ENCODE data around the gene PTK6.

PTK6 gene

GRCh38 chr20:63536997-63537524 is at the start of gene PTK6:
Gene PTK6, minus strand, starts transcription at chr20:63537376. Its CDS starts 62 bp downstream, at chr20:63537314.
- Histone ChIP-seq H3K4me3 (peak within 1 kb of the TSS; percentile 72), H3K36me3 (ENCODE audit: insufficient read depth, low read length) (no peaks in the 10 kb centered on the region), H3K9ac (ENCODE audit: insufficient read length) (no peak within 1 kb of the TSS), H3K9me3 (ENCODE audit: low read depth, low read length) (no peaks in the 10 kb centered on the region), H3K27ac (no peak within 1 kb of the TSS)
- TF ChIP-seq POLR2AphosphoS5 (IDR thresholded peaks at IDR 0.05; ENCODE audit: borderline replicate concordance, low read depth, low read length) (no peak), FOXP2 (optimal IDR thresholded peaks at IDR 0.05; ENCODE audit: control extremely low read depth, extremely low read length, insufficient read depth) (no peak), EZH2 (IDR thresholded peaks at IDR 0.05) (no peak)
- DNase-seq (ENCODE audit: low read depth, low spot score) = no peak

- Histone ChIP-seq H3K27ac (no peak overlapping the region), H3K9me3 (ENCODE audit: low read depth, low read length) (no peaks in the 10 kb centered on the region), H3K4me3 (no peak overlapping the region), H3K36me3 (ENCODE audit: insufficient read depth, low read length) (no peaks in the 10 kb centered on the region; the same call in 1 of the 2 replicates), H3K9ac (ENCODE audit: insufficient read length) (no peak overlapping the region)
- no peak for DNase-seq (ENCODE audit: low read depth, low spot score)
- TF ChIP-seq POLR2AphosphoS5 (IDR thresholded peaks at IDR 0.05; ENCODE audit: borderline replicate concordance, low read depth, low read length) = no peak; the same call in 1 of the 2 replicates
- TF ChIP-seq EZH2 (IDR thresholded peaks at IDR 0.05) = no peak
- no peak for TF ChIP-seq FOXP2 (optimal IDR thresholded peaks at IDR 0.05; ENCODE audit: control extremely low read depth, extremely low read length, insufficient read depth)
Measured at GRCh38 chr20:63586797-63587196, 49.6 kb upstream of the PTK6 start.

- TF ChIP-seq POLR2AphosphoS5 (IDR thresholded peaks at IDR 0.05; ENCODE audit: borderline replicate concordance, low read depth, low read length) = no peak
- Histone ChIP-seq H3K9me3 (ENCODE audit: low read depth, low read length) (no peaks in the 10 kb centered on the region), H3K27ac (no peak overlapping the region), H3K9ac (ENCODE audit: insufficient read length) (no peak overlapping the region), H3K4me3 (no peak overlapping the region), H3K36me3 (ENCODE audit: insufficient read depth, low read length) (no peaks in the 10 kb centered on the region; the same call in 1 of the 2 replicates)
- no peak for DNase-seq (ENCODE audit: low read depth, low spot score)
Measured at GRCh38 chr20:63585616-63586565, 48.7 kb upstream of the PTK6 start.

- no peak for DNase-seq (ENCODE audit: low read depth, low spot score)
- Histone ChIP-seq H3K9ac (ENCODE audit: insufficient read length) (no peak overlapping the region), H3K4me3 (no peak overlapping the region), H3K9me3 (ENCODE audit: low read depth, low read length) (no peaks in the 10 kb centered on the region), H3K27ac (no peak overlapping the region), H3K36me3 (ENCODE audit: insufficient read depth, low read length) (no peaks in the 10 kb centered on the region)
- TF ChIP-seq POLR2AphosphoS5 (IDR thresholded peaks at IDR 0.05; ENCODE audit: borderline replicate concordance, low read depth, low read length) (no peak), FOXP2 (optimal IDR thresholded peaks at IDR 0.05; ENCODE audit: control extremely low read depth, extremely low read length, insufficient read depth) (no peak), EZH2 (IDR thresholded peaks at IDR 0.05) (no peak)
Measured at GRCh38 chr20:63582382-63583063, 45.3 kb upstream of the PTK6 start.

DNA sequence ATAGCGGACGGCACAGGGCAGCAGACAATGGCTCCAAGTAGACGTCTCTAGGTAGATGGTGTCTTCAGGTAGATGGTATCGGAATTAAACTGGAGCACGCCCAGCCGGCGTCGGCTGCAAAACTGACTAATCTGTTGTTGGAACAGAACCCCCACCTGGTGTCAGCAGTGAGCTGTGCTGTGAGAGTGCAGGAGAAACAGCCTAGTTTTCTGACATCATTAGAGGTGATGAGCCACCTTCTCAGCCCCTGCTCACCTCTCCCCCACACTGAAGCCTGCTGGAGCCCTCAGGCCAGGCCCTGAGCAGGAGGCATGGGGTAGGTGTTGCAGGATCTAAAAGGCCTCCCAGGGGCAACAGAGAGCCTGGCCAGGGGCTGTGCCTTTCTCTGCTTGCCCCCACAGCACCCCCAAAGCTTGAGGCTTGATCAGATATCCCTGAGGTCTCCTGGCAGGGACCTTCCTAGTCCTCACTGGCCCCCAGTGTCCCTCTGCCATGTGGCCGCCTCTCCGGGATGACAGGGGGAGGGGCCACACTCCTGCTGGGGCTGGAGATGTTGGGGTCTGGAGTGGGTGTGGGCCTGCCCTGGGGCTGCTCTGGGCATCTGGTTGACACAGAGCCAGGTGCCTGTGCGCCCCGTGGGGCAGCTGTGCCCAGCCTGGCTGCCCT is 43.8 kb upstream of the PTK6 start:
- Histone ChIP-seq H3K9ac (ENCODE audit: insufficient read length) (no peak overlapping the region), H3K4me3 (no peak overlapping the region), H3K36me3 (ENCODE audit: insufficient read depth, low read length) (no peaks in the 10 kb centered on the region), H3K9me3 (ENCODE audit: low read depth, low read length) (no peaks in the 10 kb centered on the region), H3K27ac (no peak overlapping the region)
- no peak for TF ChIP-seq FOXP2 (optimal IDR thresholded peaks at IDR 0.05; ENCODE audit: control extremely low read depth, extremely low read length, insufficient read depth)
- no peak for TF ChIP-seq EZH2 (IDR thresholded peaks at IDR 0.05)
- no peak for TF ChIP-seq POLR2AphosphoS5 (IDR thresholded peaks at IDR 0.05; ENCODE audit: borderline replicate concordance, low read depth, low read length)
- no peak for DNase-seq (ENCODE audit: low read depth, low spot score)

DNA sequence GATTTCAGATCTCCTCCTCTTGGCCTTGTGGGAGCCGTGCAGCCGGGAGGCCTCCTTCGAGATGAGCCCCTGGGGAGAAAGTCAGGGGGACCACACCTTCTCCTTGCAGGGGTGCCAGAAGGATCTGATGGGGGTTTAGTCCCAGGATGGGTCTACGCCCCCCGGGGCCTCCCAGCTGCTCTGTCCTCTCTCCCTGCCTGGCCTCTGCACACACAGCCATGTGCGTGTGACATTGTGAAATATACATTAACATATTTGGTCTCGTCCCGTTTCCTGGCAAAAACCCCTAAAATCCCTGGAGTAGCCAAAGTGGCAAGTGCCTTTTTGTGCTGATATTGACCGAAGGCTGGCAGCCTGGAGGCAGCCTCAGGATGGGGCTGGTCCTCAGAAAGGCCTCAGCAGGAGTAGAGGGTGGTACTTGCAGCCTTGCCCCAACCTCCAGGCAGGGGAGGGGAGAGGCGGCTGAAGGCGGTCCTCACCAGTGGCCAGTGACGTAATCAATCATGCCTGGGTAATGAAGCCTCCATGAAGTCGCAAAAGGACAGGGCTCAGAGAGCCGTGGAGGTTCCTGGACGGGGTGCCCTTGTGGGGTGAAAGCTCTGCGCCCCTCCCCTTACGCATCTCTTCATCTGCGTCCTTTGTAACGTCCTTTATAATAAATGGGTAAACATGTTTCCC is 42.0 kb upstream of the PTK6 start:
- H3K27ac ChIP-seq = no peak overlapping the region
- no peak overlapping the region for H3K4me3 ChIP-seq
- no peak overlapping the region for H3K9ac ChIP-seq (ENCODE audit: insufficient read length)
- H3K9me3 ChIP-seq (ENCODE audit: low read depth, low read length) = no peaks in the 10 kb centered on the region
- TF ChIP-seq POLR2AphosphoS5 (IDR thresholded peaks at IDR 0.05; ENCODE audit: borderline replicate concordance, low read depth, low read length) (no peak), FOXP2 (optimal IDR thresholded peaks at IDR 0.05; ENCODE audit: control extremely low read depth, extremely low read length, insufficient read depth) (no peak), EZH2 (IDR thresholded peaks at IDR 0.05) (no peak)
- no peak for DNase-seq (ENCODE audit: low read depth, low spot score)
- no peaks in the 10 kb centered on the region for H3K36me3 ChIP-seq (ENCODE audit: insufficient read depth, low read length)

DNA sequence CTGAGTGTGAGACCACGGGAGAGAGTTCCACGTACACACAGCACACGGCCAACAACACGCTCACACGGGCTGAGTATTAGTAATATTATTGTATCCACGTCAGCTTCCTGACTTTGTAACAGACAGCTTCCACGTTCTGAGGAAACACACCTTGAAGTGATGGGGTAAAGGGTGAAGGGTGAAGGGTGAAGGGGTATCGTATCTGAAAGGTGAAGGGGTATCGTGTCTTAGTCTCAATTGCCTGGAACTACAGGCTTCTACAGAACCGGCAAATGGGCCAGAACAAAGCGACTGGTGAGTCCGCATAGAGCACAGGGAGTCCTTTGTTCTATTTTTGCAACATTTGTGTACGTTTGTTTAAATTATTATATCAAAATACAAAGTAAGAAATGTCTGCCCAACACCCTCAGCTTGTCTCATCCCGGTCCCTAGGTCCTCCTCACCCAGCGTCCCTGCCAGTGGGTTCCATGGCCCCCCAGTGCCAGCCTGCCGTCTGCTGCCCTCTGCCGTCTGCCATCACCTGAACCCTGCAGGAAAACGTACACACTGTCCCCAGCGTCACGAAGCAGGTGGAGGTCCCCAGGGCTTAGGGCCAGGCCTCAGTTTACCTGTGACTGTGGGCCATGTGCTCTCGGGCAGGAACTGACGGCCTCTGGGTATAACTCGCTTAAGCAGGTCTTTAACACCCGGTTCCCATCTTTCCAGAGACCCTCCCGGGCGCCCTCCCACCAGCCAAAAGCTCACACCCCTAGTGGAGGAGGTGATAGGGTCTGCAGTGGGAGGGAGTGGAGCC is 41.2 kb upstream of the PTK6 start:
- H3K27ac ChIP-seq = no peak overlapping the region
- TF ChIP-seq FOXP2 (optimal IDR thresholded peaks at IDR 0.05; ENCODE audit: control extremely low read depth, extremely low read length, insufficient read depth) (no peak), EZH2 (IDR thresholded peaks at IDR 0.05) (no peak), POLR2AphosphoS5 (IDR thresholded peaks at IDR 0.05; ENCODE audit: borderline replicate concordance, low read depth, low read length) (no peak)
- H3K9me3 ChIP-seq (ENCODE audit: low read depth, low read length) = no peaks in the 10 kb centered on the region
- H3K9ac ChIP-seq (ENCODE audit: insufficient read length) = no peak overlapping the region
- no peak overlapping the region for H3K4me3 ChIP-seq
- H3K36me3 ChIP-seq (ENCODE audit: insufficient read depth, low read length) = no peaks in the 10 kb centered on the region
- DNase-seq (ENCODE audit: low read depth, low spot score) = no peak
